Body of pancreas (tissue), 4 donors: ENCODE results near the gene CNGA4.

Experiments
- POLR2A ChIP-seq, 3 donors: fragments of 450-650 bp; IDR thresholded peaks; one replicate each; pipeline ENCODE4 v1.6.1; 2016; ENCODE audit warnings: antibody characterized with exemption in 3 of 3, mild to moderate bottlenecking in 2 of 3
- TF ChIP-seq, protein P1 (sequence below), 7 experiments: fragments of 450-650 bp in 4 of 7; fragments of 200-600 bp in 3 of 7; sonication (generic) in 3 of 7; IDR thresholded peaks; one replicate each; pipeline ENCODE4 v1.5.1; 2016 to 2019; ENCODE audit warnings: antibody characterized with exemption in 7 of 7

DNA sequence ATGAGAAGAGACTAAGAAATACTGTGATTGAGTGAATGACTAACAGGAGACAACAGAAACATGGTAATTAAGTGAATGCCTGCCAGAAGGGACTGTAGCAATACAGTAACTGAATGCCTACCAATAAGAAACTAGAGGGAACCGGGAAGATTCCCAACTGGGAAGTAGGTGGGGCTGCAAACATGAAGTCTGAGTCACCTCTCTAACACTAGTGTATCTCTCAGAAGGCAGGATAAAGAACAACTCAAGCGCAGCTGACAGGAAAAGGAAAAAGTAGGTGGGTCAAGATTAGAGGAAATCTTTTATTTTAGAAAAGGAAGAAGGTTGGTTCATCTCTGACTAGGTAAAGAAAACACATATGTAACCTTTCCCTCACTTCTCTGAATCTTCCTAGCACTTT lies 19.5 kb upstream of the CNGA4 start:
- no peak for TF ChIP-seq POLR2A (IDR thresholded peaks at IDR 0.05)
- TF ChIP-seq, protein P1, sequence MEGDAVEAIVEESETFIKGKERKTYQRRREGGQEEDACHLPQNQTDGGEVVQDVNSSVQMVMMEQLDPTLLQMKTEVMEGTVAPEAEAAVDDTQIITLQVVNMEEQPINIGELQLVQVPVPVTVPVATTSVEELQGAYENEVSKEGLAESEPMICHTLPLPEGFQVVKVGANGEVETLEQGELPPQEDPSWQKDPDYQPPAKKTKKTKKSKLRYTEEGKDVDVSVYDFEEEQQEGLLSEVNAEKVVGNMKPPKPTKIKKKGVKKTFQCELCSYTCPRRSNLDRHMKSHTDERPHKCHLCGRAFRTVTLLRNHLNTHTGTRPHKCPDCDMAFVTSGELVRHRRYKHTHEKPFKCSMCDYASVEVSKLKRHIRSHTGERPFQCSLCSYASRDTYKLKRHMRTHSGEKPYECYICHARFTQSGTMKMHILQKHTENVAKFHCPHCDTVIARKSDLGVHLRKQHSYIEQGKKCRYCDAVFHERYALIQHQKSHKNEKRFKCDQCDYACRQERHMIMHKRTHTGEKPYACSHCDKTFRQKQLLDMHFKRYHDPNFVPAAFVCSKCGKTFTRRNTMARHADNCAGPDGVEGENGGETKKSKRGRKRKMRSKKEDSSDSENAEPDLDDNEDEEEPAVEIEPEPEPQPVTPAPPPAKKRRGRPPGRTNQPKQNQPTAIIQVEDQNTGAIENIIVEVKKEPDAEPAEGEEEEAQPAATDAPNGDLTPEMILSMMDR (IDR thresholded peaks at IDR 0.05) = no peak
